ENCODE measurements around the gene DCUN1D5. TPM values are rescaled to one million over a fixed set of nuclear protein-coding genes. Genes with fewer than 3 reads are reported as not detected.

Gene DCUN1D5
- polyA plus RNA-seq, 1 donor from 2014 or later: 85.5 TPM

DNA sequence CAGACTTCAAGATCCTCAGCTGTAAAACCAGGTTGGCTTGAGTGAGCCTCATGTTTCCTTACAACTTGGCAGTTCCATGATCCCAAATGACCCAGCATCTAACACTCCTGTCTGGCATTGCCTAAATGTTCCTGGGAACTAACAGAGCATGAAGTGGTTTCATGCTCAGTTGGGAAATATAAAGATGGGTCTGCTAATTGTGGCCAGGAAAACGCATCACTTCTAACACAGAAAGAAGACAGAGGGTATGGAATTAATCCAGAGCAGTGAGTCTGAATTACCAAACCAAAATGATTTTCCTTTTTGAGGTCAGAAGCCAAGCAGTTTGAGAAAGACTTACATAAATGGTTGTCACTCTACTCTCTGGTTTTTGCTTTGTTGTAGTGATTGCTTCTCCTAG, 75.9 kb downstream of the DCUN1D5 start:
- no peaks in the 10 kb centered on the region for H3F3A ChIP-seq (ENCODE audit: insufficient read depth, low read length, poor library complexity, severe bottlenecking)
- no peak overlapping the region for H2AFZ ChIP-seq (ENCODE audit: low read depth, low read length)
- H3K4me2 ChIP-seq (ENCODE audit: low read length): no peak overlapping the region
- no peaks in the 10 kb centered on the region for H3K36me3 ChIP-seq (ENCODE audit: insufficient read depth, low read length)
- TF ChIP-seq POLR2AphosphoS5 (IDR thresholded peaks at IDR 0.05) (no peak), MXI1 (conservative IDR thresholded peaks at IDR 0.05; ENCODE audit: poor library complexity, severe bottlenecking) (no peak)
- TF ChIP-seq, protein P1, sequence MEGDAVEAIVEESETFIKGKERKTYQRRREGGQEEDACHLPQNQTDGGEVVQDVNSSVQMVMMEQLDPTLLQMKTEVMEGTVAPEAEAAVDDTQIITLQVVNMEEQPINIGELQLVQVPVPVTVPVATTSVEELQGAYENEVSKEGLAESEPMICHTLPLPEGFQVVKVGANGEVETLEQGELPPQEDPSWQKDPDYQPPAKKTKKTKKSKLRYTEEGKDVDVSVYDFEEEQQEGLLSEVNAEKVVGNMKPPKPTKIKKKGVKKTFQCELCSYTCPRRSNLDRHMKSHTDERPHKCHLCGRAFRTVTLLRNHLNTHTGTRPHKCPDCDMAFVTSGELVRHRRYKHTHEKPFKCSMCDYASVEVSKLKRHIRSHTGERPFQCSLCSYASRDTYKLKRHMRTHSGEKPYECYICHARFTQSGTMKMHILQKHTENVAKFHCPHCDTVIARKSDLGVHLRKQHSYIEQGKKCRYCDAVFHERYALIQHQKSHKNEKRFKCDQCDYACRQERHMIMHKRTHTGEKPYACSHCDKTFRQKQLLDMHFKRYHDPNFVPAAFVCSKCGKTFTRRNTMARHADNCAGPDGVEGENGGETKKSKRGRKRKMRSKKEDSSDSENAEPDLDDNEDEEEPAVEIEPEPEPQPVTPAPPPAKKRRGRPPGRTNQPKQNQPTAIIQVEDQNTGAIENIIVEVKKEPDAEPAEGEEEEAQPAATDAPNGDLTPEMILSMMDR (IDR thresholded peaks at IDR 0.05; ENCODE audit: poor library complexity, severe bottlenecking): no peak
- no peak overlapping the region for H3K27ac ChIP-seq (ENCODE audit: low read length)
- no peak overlapping the region for H3K9ac ChIP-seq (ENCODE audit: low read length)
- no peaks in the 10 kb centered on the region for H3K79me2 ChIP-seq (replicated peaks; ENCODE audit: insufficient read depth, low read length)
- no peak overlapping the region for H3K4me3 ChIP-seq (ENCODE audit: low read length)
- H3K9me2 ChIP-seq (ENCODE audit: insufficient read depth, low read length): no peaks in the 10 kb centered on the region
- H4K20me1 ChIP-seq (ENCODE audit: insufficient read depth): no peaks in the 10 kb centered on the region
- no peaks in the 10 kb centered on the region for H3K9me3 ChIP-seq (ENCODE audit: low read length)
- H3K27me3 ChIP-seq (ENCODE audit: insufficient read depth, low read depth, low read length): no peaks in the 10 kb centered on the region

DNA sequence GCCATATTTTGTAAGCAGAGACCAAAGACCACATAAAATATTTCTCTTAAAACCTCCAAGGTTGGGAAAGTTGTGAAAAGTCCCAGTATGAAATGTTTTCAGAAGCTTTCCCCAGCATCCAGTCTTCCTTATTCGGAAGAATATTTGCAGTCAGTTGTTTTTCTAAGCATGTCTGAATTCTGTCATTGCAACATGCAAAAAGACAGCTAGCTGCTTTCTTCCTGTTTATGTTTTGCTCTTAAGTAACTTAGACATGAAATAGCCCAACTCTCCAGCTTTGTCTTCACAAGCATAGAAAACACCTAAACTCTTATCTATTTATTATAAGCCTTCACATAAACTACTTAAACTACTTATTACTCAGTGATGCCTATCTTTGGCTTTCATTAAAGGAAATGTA, 78.5 kb downstream of the DCUN1D5 start:
- H2AFZ ChIP-seq (ENCODE audit: low read depth, low read length): no peak overlapping the region
- no peaks in the 10 kb centered on the region for H3K36me3 ChIP-seq (ENCODE audit: insufficient read depth, low read length)
- no peak for TF ChIP-seq TAF1 (IDR thresholded peaks at IDR 0.05; ENCODE audit: low read depth)
- TF ChIP-seq, protein P1 (IDR thresholded peaks at IDR 0.05; ENCODE audit: poor library complexity, severe bottlenecking): no peak
- no peak overlapping the region for H3K4me2 ChIP-seq (ENCODE audit: low read length)
- H3K27me3 ChIP-seq (ENCODE audit: insufficient read depth, low read depth, low read length): no peaks in the 10 kb centered on the region
- H3K27ac ChIP-seq (ENCODE audit: low read length): no peak overlapping the region
- no peaks in the 10 kb centered on the region for H3K9me2 ChIP-seq (ENCODE audit: insufficient read depth, low read length)
- H3K4me3 ChIP-seq (ENCODE audit: low read length): no peak overlapping the region
- no peaks in the 10 kb centered on the region for H3K79me2 ChIP-seq (replicated peaks; ENCODE audit: insufficient read depth, low read length)
- H3K9ac ChIP-seq (ENCODE audit: low read length): no peak overlapping the region
- no peaks in the 10 kb centered on the region for H3F3A ChIP-seq (ENCODE audit: insufficient read depth, low read length, poor library complexity, severe bottlenecking)
- H3K9me3 ChIP-seq (ENCODE audit: low read length): no peaks in the 10 kb centered on the region
- H4K20me1 ChIP-seq (ENCODE audit: insufficient read depth): no peaks in the 10 kb centered on the region

Other genes with a start within 250 kb of the DCUN1D5 start
- not detected in 2 replicates for gene MMP3, start 248.6 kb downstream of the DCUN1D5 start, polyA plus RNA-seq
- not detected in 2 replicates for gene MMP12, start 217.2 kb downstream of the DCUN1D5 start, polyA plus RNA-seq
- gene MMP13, start 136.4 kb downstream of the DCUN1D5 start, polyA plus RNA-seq: 0.26 TPM in 1 of 2 replicates, not detected in the other
- gene DYNC2H1, start 17.3 kb upstream of the DCUN1D5 start, polyA plus RNA-seq: 14.1 TPM in 2 replicates